NCI-H128 (cell line): ENCODE results near the gene ATXN7L1.
A peak's percentile ranks its signal among the peaks of the same experiment; 100 is the strongest.

Experiments used
- DNase-seq: peaks from one replicate; lab custom pipeline; 2025; ENCODE audit not compliant: unreplicated experiment; lab: John Stamatoyannopoulos, UW

Gene ATXN7L1

GRCh38 chr7:105682341-105683060 is 193.9 kb downstream of the ATXN7L1 start:
- DNase-seq, result peak; percentile 68

DNA sequence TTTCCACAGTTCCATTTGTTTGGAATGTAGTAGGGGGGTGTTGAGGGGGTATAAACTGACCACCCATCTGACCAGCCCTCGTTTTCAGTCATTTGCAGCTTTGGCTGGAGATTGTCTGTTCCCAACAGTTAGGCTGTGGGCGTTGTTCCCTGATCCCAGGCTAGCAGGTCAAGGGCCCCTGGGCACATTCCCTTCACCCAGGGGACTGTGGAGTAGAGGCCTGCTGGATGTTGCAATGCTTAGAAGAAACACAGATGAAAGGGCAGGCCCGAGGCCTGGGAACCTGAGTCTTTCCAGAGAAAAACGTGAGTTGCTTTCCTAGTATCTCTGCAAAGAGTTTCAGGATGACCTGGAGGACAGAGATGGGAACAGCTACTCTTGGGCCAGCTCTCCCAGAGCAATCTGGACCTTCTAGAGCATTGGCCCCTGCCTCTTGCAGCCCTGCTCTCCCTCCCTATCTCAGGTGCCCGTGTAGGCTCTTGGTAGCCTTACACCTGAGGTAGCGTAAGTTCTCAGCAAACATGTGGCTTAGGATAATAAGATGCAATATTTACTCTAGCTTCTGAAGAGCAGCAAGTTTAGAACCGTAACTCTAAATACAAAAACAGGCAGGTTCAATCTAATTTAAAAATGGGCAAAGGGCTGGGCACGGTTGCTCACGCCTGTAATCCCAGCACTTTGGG is 195.8 kb downstream of the ATXN7L1 start:
- no peak for DNase-seq

DNA sequence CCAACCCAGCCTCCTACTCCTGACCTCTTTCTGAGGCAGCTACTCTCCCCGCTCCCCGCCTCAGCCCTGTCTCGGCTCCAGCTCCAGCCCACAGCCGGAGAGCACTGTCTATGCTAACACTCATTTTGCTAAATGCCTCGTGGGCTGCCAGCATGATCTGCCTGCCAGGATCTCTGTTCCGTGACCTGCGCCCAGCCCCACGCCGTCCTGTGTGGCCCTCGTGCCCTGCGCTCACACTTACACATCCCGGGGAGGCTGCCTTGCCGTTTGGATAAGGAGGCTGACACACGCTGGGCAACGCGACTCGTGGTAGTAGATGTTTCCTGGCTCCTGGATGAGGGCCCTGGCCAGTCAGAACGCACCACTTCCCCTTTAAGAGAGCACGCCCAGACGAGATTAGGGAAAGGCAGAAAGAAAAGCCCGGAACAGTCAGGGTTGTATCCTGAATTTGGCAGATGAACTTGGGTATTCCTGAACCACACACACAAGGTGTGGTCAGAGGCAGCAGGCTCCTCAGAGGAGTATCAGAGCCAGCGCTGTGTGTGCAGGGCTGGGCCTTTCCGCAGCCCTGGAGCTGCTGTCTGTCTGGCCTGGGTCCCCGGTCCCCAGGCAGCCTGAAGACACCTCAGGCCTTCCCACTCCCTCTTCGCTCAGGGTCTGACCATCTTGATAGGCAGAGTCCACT is 197.4 kb downstream of the ATXN7L1 start:
- no peak for DNase-seq

GRCh38 chr7:105677817-105678573 is 198.4 kb downstream of the ATXN7L1 start:
- no peak for DNase-seq

DNA sequence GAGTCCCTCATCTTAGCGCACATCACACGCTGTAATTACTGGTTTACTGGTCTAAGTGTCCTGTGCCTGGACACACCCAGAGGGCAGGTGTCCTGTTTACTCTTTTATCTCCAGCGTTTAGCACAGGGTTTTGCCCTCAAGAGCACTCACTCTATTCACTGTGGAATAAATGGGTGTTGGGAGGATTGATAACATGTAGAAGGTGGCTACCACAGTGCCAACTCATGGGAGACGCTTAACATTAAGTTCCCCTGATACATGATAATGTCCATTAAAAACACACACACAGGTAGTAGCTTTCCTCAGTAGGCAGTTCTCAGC is 199.0 kb downstream of the ATXN7L1 start:
- DNase-seq, result no peak

GRCh38 chr7:105675934-105676371 is 200.4 kb downstream of the ATXN7L1 start:
- DNase-seq, result no peak

GRCh38 chr7:105674200-105674920 is 202.0 kb downstream of the ATXN7L1 start:
- no peak for DNase-seq

DNA sequence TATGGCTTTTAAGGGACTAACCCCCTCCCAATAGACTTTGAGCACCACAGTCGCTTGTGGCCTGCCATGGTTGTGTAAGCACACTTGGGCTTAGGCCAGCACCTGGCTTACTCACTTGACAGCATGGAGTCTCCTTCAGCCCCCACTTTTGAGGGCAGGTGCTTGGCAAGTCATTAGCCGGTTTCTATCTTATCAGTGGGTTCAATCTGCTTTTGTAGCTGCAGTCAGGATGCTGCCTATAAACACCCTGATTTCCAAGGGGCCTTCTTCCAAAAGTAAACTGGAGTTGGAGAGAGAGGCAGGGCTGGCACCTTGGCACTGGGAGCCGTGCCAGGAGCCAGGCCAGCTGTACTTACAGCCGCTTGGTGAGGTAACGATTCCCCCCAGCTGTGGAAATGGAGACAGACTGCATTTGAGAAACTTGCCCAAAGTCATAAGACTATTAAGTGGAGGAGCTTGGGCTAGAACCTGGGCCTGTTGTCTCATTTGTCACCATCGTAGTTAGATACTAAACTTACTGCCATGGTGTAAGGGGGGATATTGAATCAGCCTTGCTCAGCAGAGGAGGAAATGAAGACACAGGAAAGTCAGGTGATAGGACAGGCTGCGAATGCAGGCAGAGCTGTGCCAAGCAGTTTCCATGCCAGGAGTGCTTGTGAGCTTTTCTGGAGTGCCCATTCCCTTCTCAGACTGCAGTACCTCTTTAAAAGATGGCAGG is 202.9 kb downstream of the ATXN7L1 start:
- peak; percentile 88 for DNase-seq

DNA sequence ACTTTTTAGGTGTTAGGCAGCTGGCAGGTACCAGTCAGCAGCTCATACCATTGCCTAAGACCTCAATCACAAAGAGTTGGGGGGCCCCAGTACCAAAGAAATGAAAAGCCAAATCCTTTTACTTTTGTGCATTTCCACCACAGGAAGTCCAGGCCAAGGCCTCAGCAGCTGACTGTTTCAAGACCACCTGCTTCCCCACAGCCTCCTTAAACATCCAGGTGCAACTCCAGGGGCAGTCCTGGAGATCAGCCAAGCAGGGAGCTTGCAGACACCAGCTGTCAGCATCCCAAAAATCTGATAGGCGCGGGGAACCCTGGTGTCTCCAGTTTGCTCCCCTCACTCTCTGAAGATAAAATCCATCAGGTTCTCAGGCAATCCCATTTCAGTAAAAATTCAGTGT is 203.6 kb downstream of the ATXN7L1 start:
- DNase-seq, result peak; percentile 49

DNA sequence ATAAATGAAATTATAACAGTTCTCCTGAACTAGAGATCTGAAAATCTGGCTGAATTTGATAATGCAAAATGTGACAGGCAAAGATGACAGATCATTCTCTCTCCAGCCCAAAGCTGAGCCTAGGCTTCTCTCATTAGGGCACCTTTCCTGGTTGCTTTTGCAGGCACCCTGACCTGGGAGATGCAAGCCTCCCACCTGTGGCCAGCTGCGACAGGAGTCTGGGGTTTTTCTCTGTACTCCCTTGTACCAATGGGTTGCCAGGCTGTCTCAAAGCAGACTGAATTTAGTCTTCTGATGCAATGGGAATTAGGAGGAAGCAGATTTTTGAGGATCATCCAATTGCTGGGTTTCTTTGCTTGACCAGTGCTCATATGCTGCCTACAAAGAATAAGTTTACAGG is 210.1 kb downstream of the ATXN7L1 start:
- DNase-seq, result no peak

GRCh38 chr7:105665684-105666083 is 210.7 kb downstream of the ATXN7L1 start:
- no peak for DNase-seq

- no peak for DNase-seq
These were observed 211.4 kb downstream of the ATXN7L1 start for GRCh38 chr7:105664816-105665525.

- no peak for DNase-seq
These were observed 213.4 kb downstream of the ATXN7L1 start for GRCh38 chr7:105662998-105663397.

GRCh38 chr7:105661625-105662024 is 214.8 kb downstream of the ATXN7L1 start:
- no peak for DNase-seq

DNA sequence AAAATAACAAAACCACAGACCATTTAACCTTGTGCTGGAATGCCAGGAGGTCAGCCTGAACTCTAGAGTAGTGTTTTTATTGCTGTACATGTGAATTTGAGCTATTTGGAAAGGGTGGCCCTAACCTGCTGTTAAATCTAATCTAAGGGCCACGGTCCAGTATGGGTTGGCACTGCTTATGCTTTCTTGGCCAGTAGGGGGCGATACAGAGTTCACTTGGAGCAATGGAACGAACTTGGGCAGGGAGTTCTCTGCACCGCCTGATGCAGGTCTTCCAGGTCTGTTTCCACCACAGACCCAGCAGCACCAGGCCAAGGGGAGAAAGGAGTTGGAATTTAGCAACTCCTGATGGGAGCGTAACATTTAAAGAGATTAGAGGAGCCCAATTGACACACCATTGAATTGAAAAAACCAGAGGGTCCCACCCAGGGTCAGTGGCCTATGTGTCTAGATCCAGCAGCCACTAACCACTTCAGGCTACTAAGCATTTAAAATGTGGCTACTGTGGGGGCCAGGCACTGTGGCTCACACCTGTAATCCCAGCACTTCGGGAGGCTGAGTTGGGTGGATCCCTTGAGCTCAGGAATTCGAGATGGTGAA is 219.4 kb downstream of the ATXN7L1 start:
- no peak for DNase-seq

GRCh38 chr7:105655500-105656380 is 220.7 kb downstream of the ATXN7L1 start:
- DNase-seq, result no peak

- no peak for DNase-seq
These were observed 221.3 kb downstream of the ATXN7L1 start for GRCh38 chr7:105655067-105655466.

GRCh38 chr7:105654095-105654686 is 222.2 kb downstream of the ATXN7L1 start:
- DNase-seq, result no peak
